GM12873 (cell line): ENCODE measurements around the gene SCN1B.

Experiments used
- CTCF ChIP-seq: IDR thresholded peaks from 2 replicates; pipeline ENCODE4 v1.5.1; 2012; ENCODE audit warnings: low read depth, mild to moderate bottlenecking, moderate library complexity, low read length, control low read depth; ENCODE audit not compliant: insufficient read depth; ENCODE audit errors: missing control alignments

The SCN1B gene

GRCh38 chr19:34990578-34991192 is 39.6 kb upstream of the SCN1B start:
- TF ChIP-seq CTCF, result no peak

- no peak for TF ChIP-seq CTCF
Measured at GRCh38 chr19:34991542-34992333, 38.5 kb upstream of the SCN1B start.

GRCh38 chr19:34994286-34994642 is 36.0 kb upstream of the SCN1B start:
- TF ChIP-seq CTCF, result no peak

- no peak for TF ChIP-seq CTCF
Measured at GRCh38 chr19:34994643-34995541, 35.4 kb upstream of the SCN1B start.

GRCh38 chr19:34995551-34995950 is 34.7 kb upstream of the SCN1B start:
- no peak for TF ChIP-seq CTCF

- no peak for TF ChIP-seq CTCF
Measured at GRCh38 chr19:34997071-34997617, 33.1 kb upstream of the SCN1B start.
